Measurements from ENCODE around the gene RNF150. TPM values are rescaled to one million over a fixed set of nuclear protein-coding genes. Genes with fewer than 3 reads are reported as not detected.

RNF150 gene
- total and polyA plus RNA-seq, 2 of the 8 experiments (the other 6 are each of a cell fraction or from before 2014, with no cell fraction given), result 3.4 to 4.8 TPM

GRCh38 chr4:140837736-140838135 is 295.5 kb downstream of the RNF150 start (continued):
- TF ChIP-seq, protein P1, sequence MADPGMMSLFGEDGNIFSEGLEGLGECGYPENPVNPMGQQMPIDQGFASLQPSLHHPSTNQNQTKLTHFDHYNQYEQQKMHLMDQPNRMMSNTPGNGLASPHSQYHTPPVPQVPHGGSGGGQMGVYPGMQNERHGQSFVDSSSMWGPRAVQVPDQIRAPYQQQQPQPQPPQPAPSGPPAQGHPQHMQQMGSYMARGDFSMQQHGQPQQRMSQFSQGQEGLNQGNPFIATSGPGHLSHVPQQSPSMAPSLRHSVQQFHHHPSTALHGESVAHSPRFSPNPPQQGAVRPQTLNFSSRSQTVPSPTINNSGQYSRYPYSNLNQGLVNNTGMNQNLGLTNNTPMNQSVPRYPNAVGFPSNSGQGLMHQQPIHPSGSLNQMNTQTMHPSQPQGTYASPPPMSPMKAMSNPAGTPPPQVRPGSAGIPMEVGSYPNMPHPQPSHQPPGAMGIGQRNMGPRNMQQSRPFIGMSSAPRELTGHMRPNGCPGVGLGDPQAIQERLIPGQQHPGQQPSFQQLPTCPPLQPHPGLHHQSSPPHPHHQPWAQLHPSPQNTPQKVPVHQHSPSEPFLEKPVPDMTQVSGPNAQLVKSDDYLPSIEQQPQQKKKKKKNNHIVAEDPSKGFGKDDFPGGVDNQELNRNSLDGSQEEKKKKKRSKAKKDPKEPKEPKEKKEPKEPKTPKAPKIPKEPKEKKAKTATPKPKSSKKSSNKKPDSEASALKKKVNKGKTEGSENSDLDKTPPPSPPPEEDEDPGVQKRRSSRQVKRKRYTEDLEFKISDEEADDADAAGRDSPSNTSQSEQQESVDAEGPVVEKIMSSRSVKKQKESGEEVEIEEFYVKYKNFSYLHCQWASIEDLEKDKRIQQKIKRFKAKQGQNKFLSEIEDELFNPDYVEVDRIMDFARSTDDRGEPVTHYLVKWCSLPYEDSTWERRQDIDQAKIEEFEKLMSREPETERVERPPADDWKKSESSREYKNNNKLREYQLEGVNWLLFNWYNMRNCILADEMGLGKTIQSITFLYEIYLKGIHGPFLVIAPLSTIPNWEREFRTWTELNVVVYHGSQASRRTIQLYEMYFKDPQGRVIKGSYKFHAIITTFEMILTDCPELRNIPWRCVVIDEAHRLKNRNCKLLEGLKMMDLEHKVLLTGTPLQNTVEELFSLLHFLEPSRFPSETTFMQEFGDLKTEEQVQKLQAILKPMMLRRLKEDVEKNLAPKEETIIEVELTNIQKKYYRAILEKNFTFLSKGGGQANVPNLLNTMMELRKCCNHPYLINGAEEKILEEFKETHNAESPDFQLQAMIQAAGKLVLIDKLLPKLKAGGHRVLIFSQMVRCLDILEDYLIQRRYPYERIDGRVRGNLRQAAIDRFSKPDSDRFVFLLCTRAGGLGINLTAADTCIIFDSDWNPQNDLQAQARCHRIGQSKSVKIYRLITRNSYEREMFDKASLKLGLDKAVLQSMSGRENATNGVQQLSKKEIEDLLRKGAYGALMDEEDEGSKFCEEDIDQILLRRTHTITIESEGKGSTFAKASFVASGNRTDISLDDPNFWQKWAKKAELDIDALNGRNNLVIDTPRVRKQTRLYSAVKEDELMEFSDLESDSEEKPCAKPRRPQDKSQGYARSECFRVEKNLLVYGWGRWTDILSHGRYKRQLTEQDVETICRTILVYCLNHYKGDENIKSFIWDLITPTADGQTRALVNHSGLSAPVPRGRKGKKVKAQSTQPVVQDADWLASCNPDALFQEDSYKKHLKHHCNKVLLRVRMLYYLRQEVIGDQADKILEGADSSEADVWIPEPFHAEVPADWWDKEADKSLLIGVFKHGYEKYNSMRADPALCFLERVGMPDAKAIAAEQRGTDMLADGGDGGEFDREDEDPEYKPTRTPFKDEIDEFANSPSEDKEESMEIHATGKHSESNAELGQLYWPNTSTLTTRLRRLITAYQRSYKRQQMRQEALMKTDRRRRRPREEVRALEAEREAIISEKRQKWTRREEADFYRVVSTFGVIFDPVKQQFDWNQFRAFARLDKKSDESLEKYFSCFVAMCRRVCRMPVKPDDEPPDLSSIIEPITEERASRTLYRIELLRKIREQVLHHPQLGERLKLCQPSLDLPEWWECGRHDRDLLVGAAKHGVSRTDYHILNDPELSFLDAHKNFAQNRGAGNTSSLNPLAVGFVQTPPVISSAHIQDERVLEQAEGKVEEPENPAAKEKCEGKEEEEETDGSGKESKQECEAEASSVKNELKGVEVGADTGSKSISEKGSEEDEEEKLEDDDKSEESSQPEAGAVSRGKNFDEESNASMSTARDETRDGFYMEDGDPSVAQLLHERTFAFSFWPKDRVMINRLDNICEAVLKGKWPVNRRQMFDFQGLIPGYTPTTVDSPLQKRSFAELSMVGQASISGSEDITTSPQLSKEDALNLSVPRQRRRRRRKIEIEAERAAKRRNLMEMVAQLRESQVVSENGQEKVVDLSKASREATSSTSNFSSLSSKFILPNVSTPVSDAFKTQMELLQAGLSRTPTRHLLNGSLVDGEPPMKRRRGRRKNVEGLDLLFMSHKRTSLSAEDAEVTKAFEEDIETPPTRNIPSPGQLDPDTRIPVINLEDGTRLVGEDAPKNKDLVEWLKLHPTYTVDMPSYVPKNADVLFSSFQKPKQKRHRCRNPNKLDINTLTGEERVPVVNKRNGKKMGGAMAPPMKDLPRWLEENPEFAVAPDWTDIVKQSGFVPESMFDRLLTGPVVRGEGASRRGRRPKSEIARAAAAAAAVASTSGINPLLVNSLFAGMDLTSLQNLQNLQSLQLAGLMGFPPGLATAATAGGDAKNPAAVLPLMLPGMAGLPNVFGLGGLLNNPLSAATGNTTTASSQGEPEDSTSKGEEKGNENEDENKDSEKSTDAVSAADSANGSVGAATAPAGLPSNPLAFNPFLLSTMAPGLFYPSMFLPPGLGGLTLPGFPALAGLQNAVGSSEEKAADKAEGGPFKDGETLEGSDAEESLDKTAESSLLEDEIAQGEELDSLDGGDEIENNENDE (IDR thresholded peaks at IDR 0.05; ENCODE audit: insufficient replicate concordance, low read length), result no peak
- no peak for TF ChIP-seq TCF12 (IDR thresholded peaks at IDR 0.05; ENCODE audit: low read depth, low read length)
- TF ChIP-seq SP2 (IDR thresholded peaks at IDR 0.05; ENCODE audit: low read length), result no peak
- TF ChIP-seq BRCA1 (IDR thresholded peaks at IDR 0.05; ENCODE audit: low read depth, low read length), result no peak
- TF ChIP-seq EGR1 (IDR thresholded peaks at IDR 0.05; ENCODE audit: borderline replicate concordance, low read depth, low read length), result no peak

Measured in H1 (cell line).